ENCODE measurements around the gene UCK2.

The UCK2 gene

DNA sequence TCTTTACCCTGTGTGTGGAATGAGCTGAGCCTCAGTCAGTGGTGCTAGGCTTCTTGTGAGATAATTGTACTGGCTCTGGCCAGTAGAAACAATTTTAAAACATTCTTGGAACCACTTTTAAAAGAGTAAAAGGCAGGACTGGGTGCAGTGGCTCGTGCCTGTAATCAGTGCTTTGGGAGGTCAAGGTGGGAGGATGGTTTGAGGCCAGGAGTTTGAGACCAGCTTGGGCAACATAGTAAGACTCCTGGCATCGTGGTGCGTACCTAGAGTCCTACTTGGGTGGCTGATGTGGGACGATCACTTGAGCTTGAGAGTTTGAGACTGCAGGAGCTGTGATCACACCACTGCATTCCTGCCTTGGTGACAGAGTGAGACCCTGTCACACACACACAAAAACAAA, 89.8 kb downstream of the UCK2 start:
- H3K4me3 ChIP-seq (ENCODE audit: low read depth, low read length): no peak overlapping the region
- no peak for TF ChIP-seq CTCF (IDR thresholded peaks at IDR 0.05; ENCODE audit: insufficient read depth, low read depth, low read length, missing control alignments)
- no peak for DNase-seq (ENCODE audit: low read depth)

DNA sequence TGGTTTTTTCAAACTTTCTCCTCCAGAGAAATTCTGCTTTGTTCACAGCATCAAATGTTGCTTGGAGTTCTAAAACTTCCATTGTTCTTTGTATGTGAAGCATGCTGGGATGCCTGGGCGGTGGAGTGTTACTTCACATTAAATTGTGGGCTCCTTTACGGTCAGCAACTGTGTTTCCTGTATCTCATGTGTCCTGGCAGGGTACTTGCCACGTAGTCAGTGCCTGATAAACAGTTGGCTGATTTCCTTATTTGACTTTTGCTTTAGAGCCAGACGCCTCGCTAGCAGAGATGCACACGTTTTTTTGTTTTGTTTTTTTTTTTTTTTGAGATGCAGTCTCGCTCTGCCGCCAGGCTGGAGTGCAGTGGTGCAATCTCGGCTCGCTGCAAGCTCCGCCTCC, 96.7 kb downstream of the UCK2 start:
- no peak overlapping the region for H3K4me3 ChIP-seq (ENCODE audit: low read depth, low read length)
- TF ChIP-seq CTCF (IDR thresholded peaks at IDR 0.05; ENCODE audit: insufficient read depth, low read depth, low read length, missing control alignments): no peak
- DNase-seq (ENCODE audit: low read depth): no peak

DNA sequence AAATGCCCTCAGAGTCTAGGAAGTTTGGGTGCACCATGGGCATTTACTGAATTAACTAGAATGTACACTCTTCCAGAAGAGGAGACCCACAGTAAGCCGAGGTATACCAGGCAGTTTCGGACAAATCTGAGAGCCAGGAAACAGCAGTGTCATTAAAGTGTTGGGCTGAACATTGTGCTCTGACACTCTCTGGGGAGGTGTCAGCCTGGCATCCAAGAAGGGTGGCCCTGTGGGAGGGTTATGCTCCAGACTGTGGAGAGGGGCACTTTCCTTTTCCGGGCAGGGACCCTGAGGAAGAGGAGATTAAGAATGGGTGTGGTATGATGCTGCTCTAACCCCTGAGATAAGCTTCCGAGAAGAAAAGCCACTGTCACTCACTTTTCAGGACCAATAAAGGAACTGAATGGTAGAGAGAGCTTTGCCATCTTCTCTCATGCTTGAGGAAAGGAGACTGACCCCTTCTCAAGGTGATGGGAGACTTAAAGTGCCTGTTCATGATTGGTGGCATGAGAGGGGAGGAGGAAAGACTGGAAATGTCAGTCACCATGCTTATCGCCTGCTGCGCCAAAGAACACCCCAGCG, 98.2 kb downstream of the UCK2 start:
- no peak for TF ChIP-seq CTCF (IDR thresholded peaks at IDR 0.05; ENCODE audit: insufficient read depth, low read depth, low read length, missing control alignments)
- no peak for DNase-seq (ENCODE audit: low read depth)
- H3K4me3 ChIP-seq (ENCODE audit: low read depth, low read length): no peak overlapping the region

DNA sequence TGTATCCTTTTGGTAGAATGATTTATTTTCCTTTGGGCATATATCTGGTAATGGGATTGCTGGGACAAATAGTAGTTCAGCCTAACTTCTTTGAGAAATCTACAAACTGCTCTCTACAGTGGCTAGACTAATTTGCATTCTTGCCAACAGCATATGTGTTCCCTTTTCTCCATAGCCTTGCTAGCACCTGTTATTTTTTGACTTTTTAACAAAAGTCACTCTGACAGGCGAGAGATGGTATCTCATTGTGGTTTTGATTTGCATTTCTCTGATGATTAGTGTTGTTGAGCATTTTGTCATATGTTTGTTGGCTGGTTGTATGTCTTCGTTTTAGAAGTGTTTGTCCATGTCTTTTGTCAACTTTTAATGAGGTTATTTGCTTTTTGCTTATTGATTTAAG, 99.8 kb downstream of the UCK2 start:
- no peak for TF ChIP-seq CTCF (IDR thresholded peaks at IDR 0.05; ENCODE audit: insufficient read depth, low read depth, low read length, missing control alignments)
- DNase-seq (ENCODE audit: low read depth): peak; percentile 49
- H3K4me3 ChIP-seq (ENCODE audit: low read depth, low read length): no peak overlapping the region

DNA sequence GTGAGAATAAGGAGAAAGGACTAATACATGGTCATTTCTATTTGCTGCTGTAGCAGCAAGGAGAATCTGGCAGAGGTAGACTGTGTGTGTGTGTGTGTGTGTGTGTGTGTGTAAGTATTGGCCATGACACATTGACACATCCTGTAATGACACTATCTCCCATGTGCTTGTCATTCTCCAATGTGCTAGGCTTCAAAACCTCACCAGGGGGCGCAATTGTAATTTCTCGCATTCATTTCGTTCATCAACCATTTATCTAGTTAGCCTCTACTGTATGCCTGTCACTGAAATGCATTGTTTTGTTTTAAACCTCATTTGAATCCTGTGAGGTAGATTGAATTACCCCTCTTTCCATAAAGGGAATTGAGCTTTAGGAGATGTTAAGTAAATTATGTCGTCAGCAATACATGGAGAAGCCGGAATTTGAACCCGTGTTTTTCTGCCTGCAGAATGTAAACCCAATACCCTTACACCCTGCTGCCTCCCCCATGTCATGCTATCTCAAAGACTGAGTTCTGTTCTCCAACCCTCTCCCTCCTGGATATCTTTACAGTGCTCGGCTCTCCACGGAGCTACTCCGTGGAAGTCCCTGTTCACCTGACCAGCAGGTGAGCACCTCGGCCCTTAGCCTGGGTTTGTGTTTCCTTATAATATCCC, 100.8 kb downstream of the UCK2 start:
- TF ChIP-seq CTCF (IDR thresholded peaks at IDR 0.05; ENCODE audit: insufficient read depth, low read depth, low read length, missing control alignments): peak; percentile 69
- DNase-seq (ENCODE audit: low read depth): peak; percentile 77

DNA sequence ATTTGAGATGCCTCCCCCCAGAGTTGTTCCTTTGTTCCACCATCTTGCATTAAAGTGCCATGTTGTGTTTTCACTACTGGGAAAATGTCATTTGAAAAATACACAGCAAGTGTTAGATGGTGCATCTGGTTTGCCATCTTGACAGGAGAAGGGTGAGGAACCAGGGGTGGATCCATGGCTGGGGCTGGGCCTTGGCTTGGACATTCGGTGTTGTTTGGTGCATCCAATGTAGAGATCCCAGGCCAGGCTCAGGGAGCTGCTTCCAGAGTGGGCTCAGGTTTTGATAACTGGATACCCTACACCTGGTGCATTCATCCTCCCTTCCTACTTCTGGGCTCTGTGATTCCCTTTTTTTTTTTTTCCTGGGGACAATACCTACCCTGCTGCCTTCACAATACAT, 103.5 kb downstream of the UCK2 start:
- no peak overlapping the region for H3K4me3 ChIP-seq (ENCODE audit: low read depth, low read length)
- TF ChIP-seq CTCF (IDR thresholded peaks at IDR 0.05; ENCODE audit: insufficient read depth, low read depth, low read length, missing control alignments): no peak
- DNase-seq (ENCODE audit: low read depth): no peak

More for the DNA sequence above, 100.8 kb downstream of the UCK2 start:
- H3K4me3 ChIP-seq (ENCODE audit: low read depth, low read length): no peak overlapping the region

Measured in GM12865 (cell line).